Measurements from ENCODE around the gene HTR7.

- TF ChIP-seq CTCF (IDR thresholded peaks at IDR 0.05), result no peak
- no peak for TF ChIP-seq POLR2A (IDR thresholded peaks at IDR 0.05)
- TF ChIP-seq POLR2AphosphoS5 (IDR thresholded peaks at IDR 0.05), result no peak
- no peak for TF ChIP-seq EP300 (IDR thresholded peaks at IDR 0.05; ENCODE audit: low read depth)
Measured at GRCh38 chr10:90784771-90785170, 73.1 kb downstream of the HTR7 start.

Data from transverse colon (tissue), 4 donors.